ENCODE data around the gene C1QTNF8.

The C1QTNF8 gene

GRCh38 chr16:1123525-1124230, 27.6 kb upstream of the C1QTNF8 start:
- no peaks in the 10 kb centered on the region for H3K36me3 Mint-ChIP-seq (ENCODE audit: insufficient read depth)
- H3K9me3 Mint-ChIP-seq, result no peaks in the 10 kb centered on the region
- ATAC-seq (replicated peaks) (no peak), DNase-seq (no peak)
- H3K4me1 Mint-ChIP-seq (ENCODE audit: low read depth in 2 of 2), result no peaks in the 10 kb centered on the region
- no peak overlapping the region for H3K4me3 Mint-ChIP-seq
- peaks cover 0 to 6% of the 10 kb centered on the region in 2 donors for H3K27me3 Mint-ChIP-seq
- H3K27ac Mint-ChIP-seq, result no peak overlapping the region

- no peak overlapping the region for H3K4me3 Mint-ChIP-seq
- no peaks in the 10 kb centered on the region for H3K9me3 Mint-ChIP-seq
- no peaks in the 10 kb centered on the region for H3K36me3 Mint-ChIP-seq (ENCODE audit: insufficient read depth)
- no peak overlapping the region for H3K27ac Mint-ChIP-seq
- H3K27me3 Mint-ChIP-seq, result peaks cover 0 to 6% of the 10 kb centered on the region in 2 donors
- no peak for DNase-seq
- no peak for ATAC-seq (replicated peaks)
- no peaks in the 10 kb centered on the region for H3K4me1 Mint-ChIP-seq (ENCODE audit: low read depth in 2 of 2)
These were observed 26.3 kb upstream of the C1QTNF8 start for GRCh38 chr16:1122398-1122765.

GRCh38 chr16:1121601-1122397, 25.8 kb upstream of the C1QTNF8 start:
- DNase-seq (no peak), ATAC-seq (replicated peaks) (no peak)
- H3K27me3 Mint-ChIP-seq, result peaks cover 0 to 6% of the 10 kb centered on the region in 2 donors
- no peak overlapping the region for H3K27ac Mint-ChIP-seq
- H3K4me1 Mint-ChIP-seq (ENCODE audit: low read depth in 2 of 2), result no peaks in the 10 kb centered on the region
- no peaks in the 10 kb centered on the region for H3K36me3 Mint-ChIP-seq (ENCODE audit: insufficient read depth)
- no peak overlapping the region for H3K4me3 Mint-ChIP-seq
- H3K9me3 Mint-ChIP-seq, result no peaks in the 10 kb centered on the region

GRCh38 chr16:1121009-1121408, 25.0 kb upstream of the C1QTNF8 start:
- ATAC-seq (replicated peaks) (no peak), DNase-seq (no peak)
- no peak overlapping the region for H3K4me3 Mint-ChIP-seq
- H3K9me3 Mint-ChIP-seq, result no peaks in the 10 kb centered on the region
- peaks cover 0 to 6% of the 10 kb centered on the region in 2 donors for H3K27me3 Mint-ChIP-seq
- H3K36me3 Mint-ChIP-seq (ENCODE audit: insufficient read depth), result no peaks in the 10 kb centered on the region
- H3K4me1 Mint-ChIP-seq (ENCODE audit: low read depth in 2 of 2), result no peaks in the 10 kb centered on the region
- H3K27ac Mint-ChIP-seq, result no peak overlapping the region

- DNase-seq (no peak), ATAC-seq (replicated peaks) (no peak)
- H3K4me3 Mint-ChIP-seq, result no peak overlapping the region
- H3K9me3 Mint-ChIP-seq, result no peaks in the 10 kb centered on the region
- no peak overlapping the region for H3K27ac Mint-ChIP-seq
- H3K27me3 Mint-ChIP-seq, result peaks cover 0 to 6% of the 10 kb centered on the region in 2 donors
- H3K4me1 Mint-ChIP-seq (ENCODE audit: low read depth in 2 of 2), result no peaks in the 10 kb centered on the region
- no peaks in the 10 kb centered on the region for H3K36me3 Mint-ChIP-seq (ENCODE audit: insufficient read depth)
These were observed 24.5 kb upstream of the C1QTNF8 start for GRCh38 chr16:1120577-1120941.

- Mint-ChIP-seq H3K4me1 (ENCODE audit: low read depth in 2 of 2) (no peaks in the 10 kb centered on the region), H3K27me3 (peaks cover 0 to 11% of the 10 kb centered on the region in 2 donors), H3K27ac (no peak overlapping the region), H3K9me3 (no peaks in the 10 kb centered on the region), H3K4me3 (no peak overlapping the region), H3K36me3 (ENCODE audit: insufficient read depth) (no peaks in the 10 kb centered on the region)
- DNase-seq (no peak), ATAC-seq (replicated peaks) (no peak)
These were observed 23.9 kb upstream of the C1QTNF8 start for GRCh38 chr16:1119766-1120576.

GRCh38 chr16:1119129-1119528, 23.1 kb upstream of the C1QTNF8 start:
- Mint-ChIP-seq H3K9me3 (no peaks in the 10 kb centered on the region), H3K27ac (no peak overlapping the region)
- no peak for ATAC-seq (replicated peaks)

GRCh38 chr16:1117926-1118325, 21.9 kb upstream of the C1QTNF8 start:
- H3K9me3 Mint-ChIP-seq, result no peaks in the 10 kb centered on the region
- DNase-seq, result no peak
- peaks cover 0 to 18% of the 10 kb centered on the region in 2 donors for H3K27me3 Mint-ChIP-seq
- H3K4me1 Mint-ChIP-seq (ENCODE audit: low read depth in 2 of 2), result no peaks in the 10 kb centered on the region
- H3K36me3 Mint-ChIP-seq (ENCODE audit: insufficient read depth), result no peaks in the 10 kb centered on the region
- no peak overlapping the region for H3K27ac Mint-ChIP-seq
- no peak overlapping the region for H3K4me3 Mint-ChIP-seq
- ATAC-seq (replicated peaks), result no peak

More at GRCh38 chr16:1119129-1119528, 23.1 kb upstream of the C1QTNF8 start:
- Mint-ChIP-seq H3K36me3 (ENCODE audit: insufficient read depth) (no peaks in the 10 kb centered on the region), H3K4me3 (no peak overlapping the region), H3K4me1 (ENCODE audit: low read depth in 2 of 2) (no peaks in the 10 kb centered on the region), H3K27me3 (peaks cover 0 to 15% of the 10 kb centered on the region in 2 donors)
- DNase-seq, result no peak

GRCh38 chr16:1117176-1117900, 21.3 kb upstream of the C1QTNF8 start:
- DNase-seq (no peak), ATAC-seq (replicated peaks) (no peak)
- Mint-ChIP-seq H3K27ac (no peak overlapping the region), H3K4me3 (no peak overlapping the region), H3K36me3 (ENCODE audit: insufficient read depth) (no peaks in the 10 kb centered on the region), H3K9me3 (no peaks in the 10 kb centered on the region), H3K27me3 (peaks cover 0 to 18% of the 10 kb centered on the region in 2 donors), H3K4me1 (ENCODE audit: low read depth in 2 of 2) (no peaks in the 10 kb centered on the region)

- no peak overlapping the region for H3K27ac Mint-ChIP-seq
- no peak for ATAC-seq (replicated peaks)
- H3K4me1 Mint-ChIP-seq (ENCODE audit: low read depth in 2 of 2), result no peaks in the 10 kb centered on the region
- no peaks in the 10 kb centered on the region for H3K9me3 Mint-ChIP-seq
- DNase-seq, result no peak
- H3K36me3 Mint-ChIP-seq (ENCODE audit: insufficient read depth), result no peaks in the 10 kb centered on the region
- H3K4me3 Mint-ChIP-seq, result no peak overlapping the region
- H3K27me3 Mint-ChIP-seq, result peaks cover 0 to 22% of the 10 kb centered on the region in 2 donors
These were observed 20.6 kb upstream of the C1QTNF8 start for GRCh38 chr16:1116693-1117077.

GRCh38 chr16:1113889-1114526, 18.0 kb upstream of the C1QTNF8 start:
- Mint-ChIP-seq H3K4me3 (no peak overlapping the region), H3K27me3 (peaks cover 0 to 30% of the 10 kb centered on the region in 2 donors), H3K36me3 (ENCODE audit: insufficient read depth) (no peaks in the 10 kb centered on the region), H3K4me1 (ENCODE audit: low read depth in 2 of 2) (no peaks in the 10 kb centered on the region), H3K27ac (no peak overlapping the region), H3K9me3 (no peaks in the 10 kb centered on the region)
- ATAC-seq (replicated peaks) (no peak), DNase-seq (no peak)

- ATAC-seq (replicated peaks) (no peak), DNase-seq (no peak)
- Mint-ChIP-seq H3K4me1 (ENCODE audit: low read depth in 2 of 2) (no peaks in the 10 kb centered on the region), H3K27ac (no peak overlapping the region), H3K4me3 (no peak overlapping the region), H3K9me3 (no peaks in the 10 kb centered on the region), H3K36me3 (ENCODE audit: insufficient read depth) (no peaks in the 10 kb centered on the region), H3K27me3 (peaks cover 0 to 35% of the 10 kb centered on the region in 2 donors)
These were observed 17.4 kb upstream of the C1QTNF8 start for GRCh38 chr16:1113489-1113888.

Data from effector memory CD8-positive, alpha-beta T cell (primary cell).